Activated naive CD8-positive, alpha-beta T cell treated with anti-CD3 and anti-CD28 coated beads, Interleukin-2, amount 10 ng/mL, durations not matched to agents 7 days and 5 days (primary cell): ENCODE data around the gene CYLD. TPM values are rescaled to one million over a fixed set of nuclear protein-coding genes. Genes with fewer than 3 reads are reported as not detected.

Source experiments
- ATAC-seq: fragments of 150-1000 bp; cut with Tn5 transposase; one replicate; pipeline ENCODE4 v1.10.0; 2021; ENCODE audit warnings: low read depth, moderate library complexity
- POLR2A ChIA-PET: fragments of 350-600 bp; sonication (Branson Sonifier 250); formaldehyde crosslinking; loops from one replicate; lab custom pipeline; 2021; ENCODE audit warnings: antibody characterized with exemption; lab: Charles Lee
- DNase-seq: peaks from one replicate; pipeline ENCODE4 v3.0.0; 2021
- H3K27ac Mint-ChIP-seq: one replicate; pipeline ENCODE4 v1.8.0; 2022; ENCODE audit warnings: mild to moderate bottlenecking, mixed read lengths
- H3K27me3 Mint-ChIP-seq: one replicate; pipeline ENCODE4 v1.8.0; 2022; ENCODE audit warnings: mild to moderate bottlenecking, moderate library complexity, mixed read lengths
- H3K36me3 Mint-ChIP-seq: one replicate; pipeline ENCODE4 v1.8.0; 2021; ENCODE audit warnings: mild to moderate bottlenecking, mixed read lengths
- H3K4me1 Mint-ChIP-seq: one replicate; pipeline ENCODE4 v1.8.0; 2021; ENCODE audit warnings: mixed read lengths
- H3K4me3 Mint-ChIP-seq: one replicate; pipeline ENCODE4 v1.8.0; 2022; ENCODE audit warnings: mild to moderate bottlenecking, moderate library complexity, mixed read lengths
- H3K9me3 Mint-ChIP-seq: one replicate; pipeline ENCODE4 v1.8.0; 2021; ENCODE audit warnings: mixed read lengths
- total RNA-seq, 2 experiments: library from RNA; stranded (reverse); gene quantifications; one replicate each; pipeline ENCODE4 v1.2.3, GENCODE V29; 2021

CYLD gene
- total RNA-seq, 2 experiments from 2014 or later = 166 to 172 TPM

DNA sequence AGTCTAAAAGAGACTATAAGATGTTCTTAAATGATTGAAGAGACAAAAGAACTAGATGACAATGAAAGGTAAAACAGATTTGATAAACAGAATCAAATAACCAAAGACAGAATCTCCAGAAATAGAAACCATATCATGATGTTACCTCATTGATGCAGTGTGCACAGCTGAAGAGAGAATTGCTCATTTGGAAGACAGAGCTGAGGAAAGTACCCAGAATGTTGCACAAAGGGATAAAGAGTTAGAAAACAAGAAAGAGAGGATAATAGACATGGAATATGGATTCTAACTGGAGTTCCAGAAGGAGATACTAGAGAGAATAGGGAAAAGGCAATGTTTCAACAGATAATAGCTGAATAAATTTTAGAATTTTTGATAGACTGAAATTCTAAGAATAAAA lies 47.9 kb downstream of the CYLD start:
- POLR2A ChIA-PET = no interaction called here
- H3K36me3 Mint-ChIP-seq = peaks cover 52% of the 10 kb centered on the region
- no peak overlapping the region for H3K27ac Mint-ChIP-seq
- no peak overlapping the region for H3K4me3 Mint-ChIP-seq
- peaks cover 1% of the 10 kb centered on the region for H3K4me1 Mint-ChIP-seq
- ATAC-seq (no peak), DNase-seq (no peak)
- no peaks in the 10 kb centered on the region for H3K27me3 Mint-ChIP-seq
- H3K9me3 Mint-ChIP-seq = peaks cover 4% of the 10 kb centered on the region

DNA sequence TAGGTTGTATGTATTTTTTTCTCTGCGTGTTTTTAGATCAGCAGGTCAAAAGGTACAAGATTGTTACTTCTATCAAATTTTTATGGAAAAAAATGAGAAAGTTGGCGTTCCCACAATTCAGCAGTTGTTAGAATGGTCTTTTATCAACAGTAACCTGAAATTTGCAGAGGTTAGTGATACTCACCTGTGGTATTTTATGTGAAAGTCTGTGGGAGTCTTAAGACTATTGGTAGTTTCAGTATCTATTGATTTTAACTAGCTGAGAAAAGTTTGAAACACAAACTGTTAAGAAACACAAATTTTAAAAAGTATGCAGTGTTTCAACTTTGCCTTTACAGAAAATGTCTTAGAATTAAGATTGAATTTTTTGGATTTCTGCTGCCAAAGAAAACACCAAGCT lies 49.6 kb downstream of the CYLD start:
- no peak overlapping the region for H3K4me3 Mint-ChIP-seq
- no peaks in the 10 kb centered on the region for H3K27me3 Mint-ChIP-seq
- POLR2A ChIA-PET = no interaction called here
- H3K4me1 Mint-ChIP-seq = peaks cover 1% of the 10 kb centered on the region
- peaks cover 48% of the 10 kb centered on the region for H3K36me3 Mint-ChIP-seq
- DNase-seq (no peak), ATAC-seq (no peak)
- no peak overlapping the region for H3K27ac Mint-ChIP-seq
- H3K9me3 Mint-ChIP-seq = peaks cover 4% of the 10 kb centered on the region

DNA sequence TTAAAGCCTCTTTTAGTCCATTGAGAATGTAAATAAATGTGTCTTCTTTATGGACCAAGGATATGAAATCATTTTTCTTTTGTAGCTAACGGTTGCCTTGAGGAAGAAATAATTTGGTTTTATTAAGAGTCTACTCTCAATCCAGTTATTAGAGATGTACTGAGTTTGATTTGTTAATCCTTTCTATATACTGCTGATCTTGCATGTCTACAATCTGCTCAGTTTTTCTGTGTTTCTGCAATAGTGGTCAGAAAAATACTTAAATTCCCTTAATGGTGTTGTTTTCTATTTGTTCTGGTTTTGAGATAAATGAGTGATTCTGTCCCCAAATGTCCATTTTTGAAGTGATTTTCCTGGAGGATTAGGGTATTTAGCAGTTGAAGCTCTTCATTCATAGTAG lies 54.9 kb downstream of the CYLD start:
- POLR2A ChIA-PET = no interaction called here

DNA sequence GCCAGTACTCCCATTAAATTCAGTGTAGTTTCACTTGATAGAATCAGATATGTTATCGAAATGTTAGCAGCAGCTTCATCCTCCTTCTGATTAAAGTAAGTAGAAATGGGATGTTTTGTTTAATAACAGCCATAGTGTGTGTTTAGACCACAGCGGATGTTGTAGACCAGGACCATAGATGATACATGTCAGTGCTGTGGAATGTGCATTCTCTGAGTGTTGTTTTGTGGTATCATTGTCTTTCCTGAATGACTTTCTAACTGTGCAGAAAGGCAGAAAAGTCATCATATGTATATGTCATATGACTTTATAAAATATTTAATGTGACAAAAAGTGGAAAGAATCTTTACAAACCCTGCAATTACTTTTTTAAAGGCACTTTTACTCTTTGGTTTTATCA lies 55.6 kb downstream of the CYLD start:
- Mint-ChIP-seq H3K9me3 (no peaks in the 10 kb centered on the region), H3K36me3 (peaks cover 35% of the 10 kb centered on the region), H3K27me3 (no peaks in the 10 kb centered on the region), H3K4me1 (peaks cover 1% of the 10 kb centered on the region), H3K4me3 (no peak overlapping the region), H3K27ac (no peak overlapping the region)
- ATAC-seq (no peak), DNase-seq (no peak)
- POLR2A ChIA-PET = no interaction called here

More for the DNA sequence above, 54.9 kb downstream of the CYLD start:
- peaks cover 1% of the 10 kb centered on the region for H3K4me1 Mint-ChIP-seq
- no peak overlapping the region for H3K27ac Mint-ChIP-seq
- H3K36me3 Mint-ChIP-seq = peaks cover 35% of the 10 kb centered on the region
- H3K27me3 Mint-ChIP-seq = no peaks in the 10 kb centered on the region
- no peak overlapping the region for H3K4me3 Mint-ChIP-seq
- no peaks in the 10 kb centered on the region for H3K9me3 Mint-ChIP-seq
- DNase-seq (no peak), ATAC-seq (no peak)

DNA sequence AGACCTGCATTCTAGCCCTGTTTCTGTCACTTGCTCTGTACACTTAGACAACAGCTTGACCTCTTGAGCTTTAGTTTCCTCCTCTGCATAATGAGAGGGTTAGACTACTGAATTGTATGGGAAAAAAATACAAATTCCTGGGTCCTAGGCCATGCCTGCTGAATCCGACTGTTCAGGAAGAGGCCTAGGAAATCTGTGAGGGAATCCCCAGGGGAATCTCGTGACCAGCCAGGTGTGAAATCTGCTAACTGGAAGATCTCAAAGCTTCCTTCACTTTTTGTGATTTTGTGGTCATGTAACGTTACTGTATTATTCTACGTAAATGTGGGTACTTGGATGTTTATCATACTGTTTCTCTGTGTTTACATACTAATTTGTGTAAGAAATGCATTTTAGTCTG lies 58.2 kb downstream of the CYLD start:
- no peaks in the 10 kb centered on the region for H3K4me1 Mint-ChIP-seq
- H3K9me3 Mint-ChIP-seq = no peaks in the 10 kb centered on the region
- no peak for ATAC-seq
- H3K27ac Mint-ChIP-seq = no peak overlapping the region
- no peaks in the 10 kb centered on the region for H3K27me3 Mint-ChIP-seq
- H3K4me3 Mint-ChIP-seq = no peak overlapping the region
- H3K36me3 Mint-ChIP-seq = peaks cover 29% of the 10 kb centered on the region
- POLR2A ChIA-PET = no interaction called here
- no peak for DNase-seq

DNA sequence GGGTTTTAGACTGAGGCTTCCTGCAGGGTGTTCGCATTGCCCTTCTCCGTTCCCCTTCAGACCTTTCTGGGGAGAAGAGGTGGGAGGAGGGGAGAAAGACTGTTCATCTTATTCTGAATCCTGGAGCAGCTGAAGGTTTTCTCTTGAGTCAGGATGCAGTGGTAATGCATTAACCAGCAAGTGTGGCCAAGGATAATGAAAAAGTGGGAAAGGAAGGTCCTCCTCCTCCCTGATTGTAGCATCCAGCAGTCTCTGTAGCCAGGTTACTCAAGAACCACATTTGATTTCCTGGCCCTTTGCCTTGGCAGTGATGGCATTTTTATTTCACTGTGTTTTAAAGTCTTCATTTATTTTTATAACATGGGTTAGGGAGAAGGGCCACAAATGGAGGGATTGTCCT lies 59.1 kb downstream of the CYLD start:
- peaks cover 24% of the 10 kb centered on the region for H3K36me3 Mint-ChIP-seq

DNA sequence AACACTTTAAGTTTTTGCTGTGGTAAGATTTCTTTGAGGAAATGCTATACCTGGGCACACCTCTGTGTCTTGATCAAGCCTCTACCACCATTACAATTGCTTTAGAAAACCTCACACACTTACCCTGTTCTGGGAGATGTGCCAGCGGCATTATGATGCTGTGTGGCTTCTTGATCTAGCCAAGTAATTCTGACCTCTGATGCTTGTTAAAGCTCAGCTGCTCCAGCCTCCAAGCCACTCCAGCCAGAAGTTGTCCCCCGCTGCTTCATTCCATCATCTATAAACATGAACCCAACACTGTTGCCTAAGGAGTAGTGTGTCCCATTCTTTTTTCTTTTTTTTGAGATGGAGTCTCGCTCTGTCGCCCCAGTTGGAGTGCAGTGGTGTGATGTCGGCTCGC lies 60.1 kb downstream of the CYLD start:
- no peak overlapping the region for H3K4me3 Mint-ChIP-seq
- H3K9me3 Mint-ChIP-seq = no peaks in the 10 kb centered on the region
- H3K36me3 Mint-ChIP-seq = peaks cover 15% of the 10 kb centered on the region
- H3K27ac Mint-ChIP-seq = no peak overlapping the region
- peaks cover 12% of the 10 kb centered on the region for H3K4me1 Mint-ChIP-seq
- no peak for ATAC-seq
- no peak for DNase-seq
- POLR2A ChIA-PET = no interaction called here
- H3K27me3 Mint-ChIP-seq = no peaks in the 10 kb centered on the region

More for the DNA sequence above, 59.1 kb downstream of the CYLD start:
- H3K4me3 Mint-ChIP-seq = no peak overlapping the region
- H3K4me1 Mint-ChIP-seq = peaks cover 6% of the 10 kb centered on the region
- no peak for DNase-seq
- POLR2A ChIA-PET = no interaction called here
- H3K9me3 Mint-ChIP-seq = no peaks in the 10 kb centered on the region
- no peak for ATAC-seq
- H3K27ac Mint-ChIP-seq = no peak overlapping the region
- H3K27me3 Mint-ChIP-seq = no peaks in the 10 kb centered on the region

DNA sequence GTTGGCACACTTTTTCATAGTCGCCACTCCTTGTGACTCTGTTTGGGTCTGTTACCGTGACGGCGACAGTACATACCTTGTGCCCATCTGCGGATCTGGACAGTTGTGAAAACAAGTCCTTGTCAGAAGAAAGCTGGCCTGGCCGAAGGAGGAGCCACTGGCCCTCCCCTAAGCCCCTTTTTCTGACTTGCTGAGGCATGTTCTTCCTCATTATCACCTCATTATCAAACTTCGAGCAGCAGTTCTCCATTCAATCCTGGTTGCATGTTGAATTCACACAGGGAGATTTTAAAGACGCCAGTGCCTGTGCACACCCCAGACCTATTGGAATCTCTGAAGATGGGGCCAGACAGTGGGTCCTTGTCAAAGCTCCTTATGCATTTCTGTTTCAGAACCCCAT lies 61.1 kb downstream of the CYLD start:
- Mint-ChIP-seq H3K9me3 (no peaks in the 10 kb centered on the region), H3K4me3 (no peak overlapping the region), H3K4me1 (peaks cover 12% of the 10 kb centered on the region), H3K36me3 (peaks cover 8% of the 10 kb centered on the region), H3K27me3 (no peaks in the 10 kb centered on the region), H3K27ac (no peak overlapping the region)
- ATAC-seq = no peak
- no peak for DNase-seq
- POLR2A ChIA-PET = no interaction called here

DNA sequence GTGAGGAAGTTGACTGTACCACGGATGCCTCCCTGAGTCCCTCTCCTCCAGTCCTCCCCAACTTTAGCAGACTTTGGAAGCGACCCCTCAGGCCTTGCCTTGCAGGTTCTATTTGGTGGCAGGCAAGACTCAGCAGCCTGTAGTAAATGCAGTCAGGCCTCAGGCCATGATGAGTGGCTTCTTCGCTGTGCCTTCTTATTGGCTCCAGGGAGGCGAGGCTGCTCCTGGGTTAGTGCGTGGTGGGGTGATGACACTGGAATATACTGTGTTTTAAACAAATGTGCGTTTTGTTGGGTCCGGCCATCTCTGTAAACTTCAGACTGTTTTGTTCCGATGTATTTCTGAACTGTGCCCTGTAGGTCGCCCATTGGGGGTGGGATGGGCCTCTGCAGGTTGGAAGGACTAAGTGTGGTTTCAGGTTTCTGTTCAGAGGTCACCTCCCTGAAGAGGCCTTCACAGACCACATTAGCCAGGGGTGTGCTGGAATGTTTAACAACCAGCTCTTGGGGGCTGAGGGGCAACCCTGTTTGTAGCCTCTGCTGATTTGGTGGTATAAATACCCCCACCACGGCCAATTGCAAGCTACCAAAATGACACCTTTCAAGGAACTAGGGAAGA lies 62.5 kb downstream of the CYLD start:
- no peaks in the 10 kb centered on the region for H3K27me3 Mint-ChIP-seq
- DNase-seq (no peak), ATAC-seq (no peak)
- H3K9me3 Mint-ChIP-seq = no peaks in the 10 kb centered on the region
- peaks cover 4% of the 10 kb centered on the region for H3K36me3 Mint-ChIP-seq
- H3K4me1 Mint-ChIP-seq = peaks cover 14% of the 10 kb centered on the region
- POLR2A ChIA-PET = interaction anchor here (0.8 kb wide), 1 partner anchor 132 kb away, joined by 3 read pairs; no protein-coding TSS in a partner anchor
- no peak overlapping the region for H3K4me3 Mint-ChIP-seq
- H3K27ac Mint-ChIP-seq = no peak overlapping the region

DNA sequence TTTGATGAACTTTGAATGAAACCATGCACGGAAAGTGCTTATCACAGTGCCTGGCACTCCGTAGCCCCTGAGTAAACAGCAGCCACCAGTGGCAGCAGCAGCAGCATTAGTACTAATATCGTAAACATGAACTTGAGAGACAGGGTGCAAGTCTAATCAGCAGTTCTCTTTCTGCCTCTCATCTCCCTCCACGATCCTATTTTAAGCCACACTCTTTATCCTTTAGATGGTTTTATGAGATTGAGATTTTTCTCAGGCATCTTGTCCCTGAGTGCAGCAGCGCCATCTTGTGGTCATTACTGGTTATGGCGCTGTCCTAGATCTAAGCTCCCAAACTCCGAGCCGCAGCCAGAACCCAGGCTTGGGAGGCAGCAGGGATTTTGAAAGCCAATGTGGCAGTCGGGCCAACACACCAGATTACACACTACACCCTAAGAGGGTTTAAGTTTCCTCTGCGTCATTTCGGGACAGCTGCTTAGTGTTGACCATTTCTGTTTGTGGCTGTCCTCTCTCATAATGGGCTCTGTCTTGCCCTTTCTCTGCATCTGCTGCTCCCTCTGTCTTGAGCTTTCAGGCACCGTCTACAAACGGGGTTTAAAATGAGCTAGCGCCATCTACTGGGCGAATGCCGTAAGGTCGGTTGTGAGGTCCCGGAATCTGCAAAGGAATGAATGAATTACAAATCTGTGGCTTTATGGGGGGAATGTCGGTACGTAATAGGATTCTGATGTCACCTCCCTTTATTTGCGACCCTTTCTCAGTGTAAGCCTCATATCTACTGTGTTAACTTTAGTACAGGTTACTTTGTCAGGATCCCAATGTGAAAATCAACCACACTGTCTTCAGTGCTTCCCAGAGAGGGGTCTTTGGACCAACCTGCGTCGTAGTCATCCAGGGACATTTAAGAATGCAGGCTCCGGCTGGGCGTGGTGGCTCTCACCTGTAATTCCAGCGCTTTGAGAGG lies 64.5 kb downstream of the CYLD start:
- Mint-ChIP-seq H3K4me1 (peaks cover 14% of the 10 kb centered on the region), H3K27ac (peak overlapping the region; percentile 74), H3K36me3 (no peaks in the 10 kb centered on the region), H3K4me3 (peak overlapping the region; percentile 83), H3K9me3 (no peaks in the 10 kb centered on the region), H3K27me3 (no peaks in the 10 kb centered on the region)
- ATAC-seq (peak; percentile 98), DNase-seq (peak; percentile 78)
- POLR2A ChIA-PET = interaction anchor here (0.6 to 1.3 kb wide), 7 partner anchors 62 to 781 kb away, joined by 3 to 11 read pairs (median 4); partner anchors contain the start of genes CNEP1R1 and HEATR3

DNA sequence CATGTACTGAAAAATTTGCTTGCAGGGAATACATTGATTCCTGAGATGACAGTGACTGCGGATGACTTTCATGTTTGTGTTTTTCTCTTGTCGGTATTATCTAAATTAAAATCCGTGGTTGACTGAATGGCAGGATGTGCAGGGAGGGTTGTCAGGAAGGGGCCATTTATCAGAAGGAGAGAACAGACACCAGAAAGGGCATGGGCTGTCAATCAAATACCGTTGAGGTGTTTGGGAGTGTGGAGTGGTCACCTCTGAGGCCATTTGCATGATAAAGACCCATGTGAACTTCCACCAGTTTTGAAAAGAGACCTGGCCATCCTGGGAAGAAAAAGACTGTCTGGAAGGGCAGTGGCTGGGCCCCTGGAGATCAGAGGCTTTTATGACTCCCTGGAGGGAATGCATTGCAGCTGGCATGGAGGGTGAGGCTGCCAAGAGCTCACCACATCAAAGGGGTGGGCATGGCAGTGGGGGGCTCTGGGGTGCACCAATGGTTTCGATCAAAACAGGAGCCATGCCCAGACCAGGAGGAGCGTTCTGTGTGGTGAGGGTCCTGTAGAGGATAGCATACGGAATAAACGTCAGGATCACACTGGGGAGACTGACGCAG lies 67.1 kb downstream of the CYLD start:
- no peak for DNase-seq
- H3K36me3 Mint-ChIP-seq = no peaks in the 10 kb centered on the region
- POLR2A ChIA-PET = no interaction called here
- no peak overlapping the region for H3K27ac Mint-ChIP-seq
- no peak for ATAC-seq
- no peaks in the 10 kb centered on the region for H3K27me3 Mint-ChIP-seq
- H3K4me1 Mint-ChIP-seq = peaks cover 14% of the 10 kb centered on the region
- H3K4me3 Mint-ChIP-seq = no peak overlapping the region
- no peaks in the 10 kb centered on the region for H3K9me3 Mint-ChIP-seq

DNA sequence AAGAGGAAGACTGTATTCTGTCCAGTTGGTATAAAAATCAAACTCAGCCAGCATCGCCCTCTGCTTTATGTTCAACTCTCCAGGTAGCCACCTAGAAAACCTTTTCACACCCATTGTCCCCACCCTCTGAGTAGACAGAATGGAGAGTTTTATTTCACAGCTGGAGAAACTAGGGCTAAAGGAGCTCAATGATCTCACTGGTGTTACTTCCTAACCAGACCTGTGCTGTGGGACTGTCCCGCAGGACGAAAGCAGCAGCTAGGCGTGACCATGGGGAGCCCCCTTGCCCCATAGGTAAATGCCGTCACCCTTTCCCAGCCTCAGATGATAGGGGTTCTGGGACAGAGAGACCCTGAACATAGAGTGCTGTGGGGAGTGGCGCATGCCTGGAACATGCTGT lies 67.7 kb downstream of the CYLD start:
- H3K36me3 Mint-ChIP-seq = no peaks in the 10 kb centered on the region
- H3K4me3 Mint-ChIP-seq = no peak overlapping the region
- no peaks in the 10 kb centered on the region for H3K27me3 Mint-ChIP-seq
- peaks cover 14% of the 10 kb centered on the region for H3K4me1 Mint-ChIP-seq
- no peak for DNase-seq
- no peak for ATAC-seq
- no peak overlapping the region for H3K27ac Mint-ChIP-seq
- POLR2A ChIA-PET = no interaction called here
- no peaks in the 10 kb centered on the region for H3K9me3 Mint-ChIP-seq

DNA sequence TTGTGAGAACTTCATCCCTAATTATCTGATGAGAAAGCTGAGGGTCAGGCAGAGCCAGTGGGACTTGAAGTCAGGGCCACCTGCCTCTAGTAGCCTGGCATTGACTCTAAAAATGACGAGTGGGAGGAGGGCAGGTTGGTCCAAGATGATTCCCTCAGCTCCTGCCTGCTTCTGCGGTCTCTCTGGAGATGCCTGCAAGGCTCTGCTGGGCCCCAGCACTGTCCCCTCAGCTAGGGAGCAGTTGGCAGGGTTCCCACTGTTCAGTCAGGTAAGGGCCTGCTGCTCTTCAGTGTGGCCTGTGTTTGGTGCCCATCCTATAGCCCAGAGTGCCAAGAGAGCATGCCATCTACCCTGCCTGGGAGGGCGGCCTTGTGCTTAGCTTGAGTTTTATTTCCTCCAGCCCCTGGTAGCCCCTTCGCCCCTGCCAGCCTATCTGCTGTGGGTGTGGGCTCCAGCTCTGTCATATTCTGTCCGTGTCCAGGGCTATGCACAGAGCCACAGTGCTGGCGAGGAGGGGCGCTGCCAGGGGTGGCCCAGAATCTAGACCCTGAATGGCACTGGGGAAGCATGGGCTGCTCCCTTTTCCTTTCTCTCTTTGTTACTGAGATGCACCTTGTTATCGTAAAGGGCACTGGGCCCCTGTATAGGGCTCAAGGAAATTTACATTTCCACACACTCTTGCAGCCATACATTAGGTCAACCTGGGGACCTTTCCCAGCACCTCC lies 68.5 kb downstream of the CYLD start:
- Mint-ChIP-seq H3K4me3 (no peak overlapping the region), H3K36me3 (no peaks in the 10 kb centered on the region), H3K9me3 (no peaks in the 10 kb centered on the region), H3K4me1 (peaks cover 14% of the 10 kb centered on the region), H3K27me3 (no peaks in the 10 kb centered on the region), H3K27ac (no peak overlapping the region)
- DNase-seq = no peak
- no peak for ATAC-seq
- POLR2A ChIA-PET = no interaction called here
